ENCODE results near the gene NT5C1B.

GRCh38 chr2:18596993-18597392 lies 7.6 kb upstream of the NT5C1B start:
- TF ChIP-seq CTCF (IDR thresholded peaks at IDR 0.05) (no peak), POLR2A (IDR thresholded peaks at IDR 0.05) (no peak)
